RWPE1 (cell line): Measurements from ENCODE around the gene SMPD3.

Source experiments
- CTCF ChIA-PET: fragments of 350-600 bp; sonication (Branson Sonifier 250); formaldehyde crosslinking; extraction: SDS; loops from one replicate; lab custom pipeline; 2021; lab: Yijun Ruan, JAX
- POLR2A ChIA-PET: fragments of 400-600 bp; formaldehyde crosslinking; extraction: SDS; loops from one replicate; lab custom pipeline; 2020; ENCODE audit warnings: antibody characterized with exemption; ENCODE audit not compliant: low non-redundant PET; lab: Yijun Ruan, JAX
- DNase-seq: peaks from one replicate; pipeline ENCODE4 v3.0.0; 2012; ENCODE audit warnings: low spot score
- H3K27ac ChIP-seq: fragments of 450-650 bp; 2 replicates; pipeline ENCODE4 v1.5.1; 2017
- CTCF ChIP-seq: fragments of 450-650 bp; conservative IDR thresholded peaks from 2 replicates; pipeline ENCODE4 v1.5.1; 2017; ENCODE audit warnings: low read depth, mild to moderate bottlenecking

The SMPD3 gene

DNA sequence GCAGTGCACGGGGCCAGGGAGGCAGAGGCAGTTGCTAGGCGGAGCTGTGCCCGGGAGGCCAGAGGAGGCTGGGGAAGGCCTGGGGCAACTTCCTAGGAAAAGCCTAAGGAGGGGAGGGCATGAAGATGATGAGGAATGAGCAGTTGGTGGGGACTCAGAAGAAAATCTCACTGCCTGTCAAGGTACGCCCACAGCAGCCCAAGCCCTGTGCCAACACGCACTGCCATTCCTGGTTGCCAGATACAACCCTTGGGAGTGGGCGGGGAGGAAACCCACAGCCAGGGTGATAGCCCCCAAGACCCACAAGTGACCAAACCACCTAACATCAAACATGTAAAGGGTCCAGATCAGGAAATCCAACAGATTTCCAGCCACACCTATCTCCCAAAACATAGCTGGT, 36.2 kb downstream of the SMPD3 start:
- DNase-seq = no peak
- ChIA-PET POLR2A (no interaction called here), CTCF (no interaction called here)
- H3K27ac ChIP-seq = no peak overlapping the region
- no peak for TF ChIP-seq CTCF

- ChIA-PET POLR2A (no interaction called here), CTCF (no interaction called here)
- no peak for TF ChIP-seq CTCF
Observed at GRCh38 chr16:68411086-68411485, 37.2 kb downstream of the SMPD3 start.

GRCh38 chr16:68408967-68409366, 39.3 kb downstream of the SMPD3 start:
- TF ChIP-seq CTCF = no peak
- CTCF ChIA-PET = interaction anchor here (0.6 to 0.7 kb wide), 3 partner anchors 79 to 101 kb away, joined by 3 to 4 read pairs (median 3); no protein-coding TSS in a partner anchor
- POLR2A ChIA-PET = no interaction called here
- no peak for DNase-seq
- H3K27ac ChIP-seq = no peak overlapping the region

More at GRCh38 chr16:68411086-68411485, 37.2 kb downstream of the SMPD3 start:
- no peak overlapping the region for H3K27ac ChIP-seq
- DNase-seq = no peak

DNA sequence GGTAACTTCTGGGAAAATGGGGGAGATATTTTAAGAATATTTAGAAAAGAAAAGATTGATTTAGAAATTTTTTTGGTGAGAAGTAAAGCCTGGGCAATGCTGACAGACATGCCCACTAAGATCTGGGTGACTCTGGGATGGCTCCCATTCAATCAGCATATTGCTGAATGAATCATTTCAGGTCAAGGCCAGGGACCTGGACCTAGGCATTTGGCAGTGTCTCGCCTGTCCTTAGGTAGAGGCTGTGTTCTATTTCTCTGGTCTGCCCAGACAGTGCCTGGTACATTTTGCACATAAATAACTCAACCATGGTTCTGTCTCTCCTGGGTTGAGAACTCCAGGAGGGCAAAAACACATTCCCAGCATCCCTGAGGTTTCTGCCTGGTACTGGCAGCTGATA, 39.9 kb downstream of the SMPD3 start:
- ChIA-PET POLR2A (no interaction called here), CTCF (interaction anchor here (0.6 to 0.7 kb wide), 3 partner anchors 87 to 184 kb away, joined by 3 to 4 read pairs (median 3); no protein-coding TSS in a partner anchor)
- H3K27ac ChIP-seq = no peak overlapping the region
- TF ChIP-seq CTCF = no peak
- no peak for DNase-seq

GRCh38 chr16:68406458-68407152, 41.7 kb downstream of the SMPD3 start:
- ChIA-PET CTCF (interaction anchor here (0.7 to 1.2 kb wide), 3 partner anchors 10 to 104 kb away, joined by 3 read pairs; no protein-coding TSS in a partner anchor), POLR2A (no interaction called here)
- no peak for TF ChIP-seq CTCF
- no peak for DNase-seq
- no peak overlapping the region for H3K27ac ChIP-seq

GRCh38 chr16:68404736-68405345, 43.5 kb downstream of the SMPD3 start:
- TF ChIP-seq CTCF = no peak
- ChIA-PET CTCF (interaction anchor here (0.6 kb wide), 1 partner anchor 107 kb away, joined by 4 read pairs; no protein-coding TSS in a partner anchor), POLR2A (no interaction called here)
- DNase-seq = no peak
- H3K27ac ChIP-seq = no peak overlapping the region
